Spleen (tissue), 7 donors: ENCODE measurements around the gene PARD3.

Source experiments
- POLR2A ChIP-seq, 3 donors: fragments of 450-650 bp; IDR thresholded peaks; one replicate each; pipeline ENCODE4 v1.5.1; 2017; ENCODE audit warnings: antibody characterized with exemption in 3 of 3, mild to moderate bottlenecking in 1 of 3
- TF ChIP-seq, protein P1 (sequence below), 11 experiments: fragments of 200-600 bp in 7 of 11; fragments of 450-650 bp in 4 of 11; sonication (generic) in 4 of 11; IDR thresholded peaks in 8 of 11; conservative IDR thresholded peaks in 3 of 11; 1 replicate in 7 of 11; 2 replicates in 4 of 11; pipeline versions ENCODE4 v1.4.0 to v1.8.0; 2016 to 2021; ENCODE audit warnings: antibody characterized with exemption in 11 of 11, inconsistent platforms in 4 of 11, mild to moderate bottlenecking in 1 of 11
- donor health status: DM: no; HTN: no; CAD: no; lungs with moderate emphysema.
- donor health status: DM: no; HTN: no; CAD: no.
- donor health status: DM: no; HTN: no; CAD: no.

GRCh38 chr10:34101001-34101400 lies 714.1 kb downstream of the PARD3 start:
- TF ChIP-seq, protein P1, sequence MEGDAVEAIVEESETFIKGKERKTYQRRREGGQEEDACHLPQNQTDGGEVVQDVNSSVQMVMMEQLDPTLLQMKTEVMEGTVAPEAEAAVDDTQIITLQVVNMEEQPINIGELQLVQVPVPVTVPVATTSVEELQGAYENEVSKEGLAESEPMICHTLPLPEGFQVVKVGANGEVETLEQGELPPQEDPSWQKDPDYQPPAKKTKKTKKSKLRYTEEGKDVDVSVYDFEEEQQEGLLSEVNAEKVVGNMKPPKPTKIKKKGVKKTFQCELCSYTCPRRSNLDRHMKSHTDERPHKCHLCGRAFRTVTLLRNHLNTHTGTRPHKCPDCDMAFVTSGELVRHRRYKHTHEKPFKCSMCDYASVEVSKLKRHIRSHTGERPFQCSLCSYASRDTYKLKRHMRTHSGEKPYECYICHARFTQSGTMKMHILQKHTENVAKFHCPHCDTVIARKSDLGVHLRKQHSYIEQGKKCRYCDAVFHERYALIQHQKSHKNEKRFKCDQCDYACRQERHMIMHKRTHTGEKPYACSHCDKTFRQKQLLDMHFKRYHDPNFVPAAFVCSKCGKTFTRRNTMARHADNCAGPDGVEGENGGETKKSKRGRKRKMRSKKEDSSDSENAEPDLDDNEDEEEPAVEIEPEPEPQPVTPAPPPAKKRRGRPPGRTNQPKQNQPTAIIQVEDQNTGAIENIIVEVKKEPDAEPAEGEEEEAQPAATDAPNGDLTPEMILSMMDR (IDR thresholded peaks at IDR 0.05 in 8 of 11, conservative IDR thresholded peaks at IDR 0.05 in 3 of 11) = no peak
- TF ChIP-seq POLR2A (IDR thresholded peaks at IDR 0.05) = no peak
